Fibroblast of the conjunctiva (primary cell): ENCODE data around the gene CACNA1C.

Experiments used
- DNase-seq: peaks from one replicate; pipeline ENCODE4 v3.0.0-alpha.2; 2010; ENCODE audit warnings: low read depth

The CACNA1C gene

DNA sequence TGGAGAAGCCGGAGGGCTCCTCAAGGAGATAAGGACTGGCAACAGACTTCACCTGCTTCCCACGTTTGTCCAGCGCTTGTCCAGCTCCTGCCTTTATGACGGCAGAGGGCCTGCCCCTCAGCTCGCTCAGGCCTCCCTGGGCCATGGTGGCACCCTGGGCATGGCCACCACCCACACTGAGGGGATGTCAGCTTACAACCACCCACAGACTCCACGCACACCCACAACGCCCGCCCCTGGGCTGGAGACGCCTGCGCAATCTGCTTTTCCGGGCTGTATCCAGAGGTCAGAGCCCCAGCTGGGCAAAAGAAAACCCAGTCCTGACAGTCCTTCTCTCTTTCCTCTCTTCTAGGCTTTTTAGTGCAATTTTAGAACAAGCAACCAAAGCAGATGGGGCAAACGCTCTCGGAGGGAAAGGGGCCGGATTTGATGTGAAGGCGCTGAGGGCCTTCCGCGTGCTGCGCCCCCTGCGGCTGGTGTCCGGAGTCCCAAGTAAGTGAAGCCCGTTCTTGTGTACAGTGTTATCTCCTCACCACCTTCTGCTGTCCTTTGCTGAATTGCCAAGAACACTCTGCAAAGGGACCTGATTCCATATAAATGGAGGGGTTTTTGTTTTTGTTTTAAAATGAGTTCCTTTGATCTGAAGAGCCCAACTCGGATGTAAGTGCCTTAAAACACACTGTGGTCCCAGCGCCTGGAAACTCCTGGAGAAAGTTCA is 404.6 kb downstream of the CACNA1C start:
- DNase-seq: no peak

DNA sequence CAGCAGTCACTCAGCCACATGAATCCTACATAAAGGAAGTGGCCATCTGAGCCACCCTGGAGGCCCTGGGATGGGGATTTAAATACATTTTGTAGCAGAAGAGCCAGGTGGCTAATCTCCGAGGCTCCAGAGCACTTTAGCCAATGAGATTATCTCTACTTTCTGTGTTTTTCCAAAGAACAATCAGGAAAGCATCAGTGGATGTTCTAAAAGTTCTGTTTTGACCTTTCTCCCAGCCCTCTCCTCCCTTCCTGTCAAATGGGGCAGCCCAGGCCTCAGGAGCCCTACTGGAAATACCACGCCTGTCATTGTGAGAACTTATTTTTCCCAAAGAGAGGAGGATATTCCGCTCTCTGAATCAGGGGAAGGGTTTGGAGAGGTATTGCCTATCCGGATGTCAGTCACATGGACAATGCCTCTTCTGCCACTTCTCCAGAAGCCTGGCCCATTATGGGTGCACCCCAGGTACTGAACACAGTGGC is 405.2 kb downstream of the CACNA1C start:
- DNase-seq: no peak

DNA sequence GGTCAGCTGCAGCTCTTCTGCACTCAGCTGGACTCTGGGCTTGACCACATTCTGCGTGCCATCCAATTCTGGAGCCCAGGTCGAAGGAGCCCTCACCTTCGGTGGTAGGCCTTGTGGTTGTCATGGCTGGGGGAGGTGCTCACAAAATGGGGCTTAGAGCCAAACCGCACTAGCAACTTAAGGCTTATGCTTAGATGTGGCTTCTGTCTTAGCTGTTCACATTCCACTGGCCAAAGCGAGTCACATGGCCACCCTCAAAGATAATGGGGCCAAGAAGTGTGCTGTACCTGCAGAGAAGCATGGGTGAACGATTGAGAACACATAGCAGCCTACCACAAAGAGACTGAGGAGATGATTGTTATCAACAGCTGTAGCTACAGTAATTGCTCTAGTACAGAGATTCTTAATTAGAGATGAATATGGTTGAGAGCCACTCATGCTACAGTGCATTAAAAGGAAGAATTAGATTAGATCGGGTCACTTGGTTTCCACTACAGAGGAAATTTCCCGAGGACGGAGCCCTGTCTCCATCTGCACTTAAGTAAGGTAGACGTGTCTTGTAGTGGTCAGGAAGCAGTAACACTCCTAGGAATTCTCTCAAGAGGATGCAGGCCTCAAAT is 407.4 kb downstream of the CACNA1C start:
- no peak for DNase-seq

DNA sequence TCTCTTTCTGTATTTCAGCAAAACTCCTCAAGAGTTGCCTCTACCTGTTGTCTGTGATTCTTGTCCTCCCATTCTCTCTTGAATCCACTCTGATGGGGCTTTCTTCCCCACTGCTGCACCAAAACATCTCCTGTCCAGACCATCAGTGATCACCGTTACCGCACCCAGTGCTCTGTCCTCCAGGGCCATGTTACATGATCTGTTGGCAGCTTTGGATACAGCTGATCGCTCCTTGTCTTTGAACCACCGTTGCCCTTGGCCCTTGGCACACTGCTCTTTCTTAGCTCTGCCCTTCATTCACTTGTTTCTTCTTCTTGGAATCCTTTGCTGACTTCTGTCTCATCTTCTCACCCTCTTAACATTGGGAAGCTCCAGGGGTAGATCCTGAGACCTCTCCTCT is 408.3 kb downstream of the CACNA1C start:
- DNase-seq: no peak

DNA sequence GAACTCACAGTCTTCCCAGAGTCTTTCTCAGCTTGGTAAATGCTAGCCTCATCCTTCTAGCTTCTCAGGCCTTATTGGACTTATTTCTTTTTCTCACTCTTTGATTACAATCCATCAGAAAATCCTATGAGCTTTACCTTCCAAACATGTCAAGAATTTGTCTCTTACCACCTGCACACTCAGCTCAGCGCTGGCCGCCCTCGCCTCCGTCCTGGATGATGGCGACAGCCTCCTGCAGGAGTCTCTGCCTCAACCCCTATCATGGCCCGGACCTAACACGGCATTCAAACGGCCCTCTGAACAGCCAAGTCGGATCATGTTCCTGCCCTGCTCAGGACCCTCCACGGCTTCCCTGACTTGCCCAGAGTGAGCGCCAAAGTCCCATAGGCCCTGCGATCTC is 408.9 kb downstream of the CACNA1C start:
- no peak for DNase-seq

DNA sequence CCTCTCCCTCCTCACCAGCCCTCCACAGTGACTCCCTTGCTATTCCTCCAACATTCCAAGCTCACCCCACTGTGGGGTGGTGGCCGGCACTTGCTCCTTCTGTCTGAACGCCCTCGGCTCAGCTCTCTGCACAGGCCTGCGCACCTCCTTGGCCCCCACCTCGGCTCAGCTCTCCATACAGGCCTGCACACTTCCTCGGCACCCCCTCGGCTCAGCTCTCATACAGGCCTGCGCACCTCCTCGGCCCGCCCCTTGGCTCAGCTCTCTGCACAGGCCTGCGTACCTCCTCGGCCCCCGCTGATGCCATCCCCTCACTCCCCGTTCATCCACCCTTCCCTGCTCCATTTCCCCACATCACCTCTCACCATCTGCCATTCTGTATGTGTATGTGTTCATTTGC is 409.3 kb downstream of the CACNA1C start:
- no peak for DNase-seq

DNA sequence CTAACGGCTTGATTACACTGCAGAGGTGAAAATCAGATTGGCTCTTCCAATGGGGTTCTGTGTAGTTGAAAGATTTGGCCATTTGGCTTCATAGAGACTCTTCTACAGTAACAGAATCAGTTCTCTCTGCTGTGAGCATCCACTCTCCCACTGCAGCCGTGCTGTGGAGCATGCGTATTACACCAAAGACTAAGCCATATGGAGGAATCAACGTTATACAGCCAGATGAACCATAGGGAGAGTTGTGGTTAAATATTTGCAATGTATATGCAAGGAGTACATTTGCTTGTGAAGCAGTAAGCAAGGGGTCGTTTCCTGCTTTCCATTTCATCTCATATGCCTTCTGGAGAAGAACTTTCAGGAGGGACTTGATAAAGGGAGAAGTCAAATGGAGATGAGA is 410.9 kb downstream of the CACNA1C start:
- no peak for DNase-seq

DNA sequence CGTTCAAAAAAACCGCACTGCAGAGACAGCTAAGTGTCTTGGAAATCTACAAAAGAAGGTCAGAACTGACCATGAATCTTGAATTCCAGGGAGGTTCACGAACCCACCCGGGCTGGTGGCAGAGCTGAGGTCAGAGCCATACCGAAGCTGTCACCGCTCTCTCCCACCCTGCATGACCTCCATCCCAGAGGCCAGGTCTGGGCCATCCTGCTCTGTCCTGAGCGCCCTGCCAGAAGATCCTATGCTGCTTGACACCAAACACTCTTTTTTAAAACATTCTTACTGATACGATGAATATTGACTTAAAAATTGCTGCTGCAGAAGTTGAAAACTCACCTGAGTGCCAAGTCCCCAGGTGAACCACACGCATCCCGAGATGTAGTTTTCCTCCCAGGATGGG is 412.9 kb downstream of the CACNA1C start:
- DNase-seq: no peak

DNA sequence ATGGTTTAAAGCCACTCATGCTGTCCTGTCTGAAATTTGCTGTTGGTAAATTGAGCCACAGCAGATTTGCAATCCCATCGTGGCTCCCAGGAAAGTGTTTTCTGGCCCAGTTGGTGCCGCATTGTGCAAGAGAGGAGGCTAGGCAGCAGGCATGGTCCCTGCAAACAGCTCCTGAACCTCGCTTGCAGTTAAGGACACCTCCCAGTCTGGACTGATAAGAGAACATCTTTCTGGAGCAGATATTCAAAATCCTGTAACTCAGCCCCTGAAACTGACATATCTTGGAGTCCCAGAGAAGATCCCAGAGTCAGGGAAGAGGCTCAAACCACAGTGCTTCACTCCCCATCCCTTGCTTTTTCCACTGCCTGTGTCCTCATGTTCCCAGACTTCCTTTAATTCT is 413.4 kb downstream of the CACNA1C start:
- no peak for DNase-seq

DNA sequence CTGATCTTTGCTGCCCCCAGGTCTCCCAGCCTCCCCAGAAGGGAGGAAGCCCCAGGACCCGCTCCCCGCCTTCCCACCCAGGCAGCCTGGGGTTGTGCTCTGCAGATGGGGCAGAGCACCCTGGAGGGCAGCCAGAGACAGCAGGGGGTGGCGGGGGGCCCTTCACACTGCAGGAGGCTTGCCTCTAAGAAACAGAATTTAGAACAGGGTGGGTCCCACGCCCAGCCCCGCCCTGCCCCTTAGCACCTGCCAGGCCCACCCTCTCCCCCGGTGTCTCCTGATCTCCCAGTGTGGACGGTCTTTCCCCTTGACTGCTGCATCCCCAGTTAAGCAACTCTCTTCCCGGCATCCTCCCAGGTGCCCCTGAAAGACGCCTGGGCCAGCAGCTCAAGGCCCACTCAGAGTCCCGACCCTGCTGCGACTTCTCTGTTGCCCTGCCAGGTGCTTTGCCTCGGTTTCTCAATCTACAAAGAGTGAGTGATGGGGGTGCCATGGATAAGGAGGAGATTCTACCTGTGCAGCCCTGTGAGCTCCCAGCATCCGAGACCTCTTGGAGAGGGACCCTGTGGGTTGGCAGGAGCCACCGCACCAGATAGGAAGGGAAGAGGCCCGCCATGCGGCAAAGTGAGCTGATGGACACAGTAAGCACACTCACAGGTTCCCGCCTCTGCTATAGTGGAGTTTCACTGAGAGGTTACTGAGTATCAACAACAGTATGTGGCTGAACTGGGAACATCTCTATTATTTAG is 414.8 kb downstream of the CACNA1C start:
- no peak for DNase-seq

DNA sequence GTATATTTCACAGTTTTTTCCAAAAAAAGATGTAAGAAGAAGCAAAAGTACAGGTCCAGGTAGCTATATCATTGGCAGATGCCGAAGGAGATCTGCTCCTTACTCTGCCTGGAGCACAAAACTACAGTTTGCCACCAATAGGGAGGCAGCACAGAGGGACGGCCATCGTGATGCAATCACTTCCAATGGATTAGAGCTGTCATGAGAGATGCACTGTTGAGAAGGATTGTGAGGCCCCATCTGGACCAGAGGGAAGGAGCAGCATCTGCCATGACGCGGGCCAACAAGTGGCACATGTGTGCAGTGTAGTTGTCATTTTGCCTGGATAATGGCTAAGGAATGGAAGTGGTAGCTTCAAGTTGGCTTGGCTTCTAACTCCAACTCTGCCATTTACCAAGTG is 423.2 kb downstream of the CACNA1C start:
- DNase-seq: no peak

DNA sequence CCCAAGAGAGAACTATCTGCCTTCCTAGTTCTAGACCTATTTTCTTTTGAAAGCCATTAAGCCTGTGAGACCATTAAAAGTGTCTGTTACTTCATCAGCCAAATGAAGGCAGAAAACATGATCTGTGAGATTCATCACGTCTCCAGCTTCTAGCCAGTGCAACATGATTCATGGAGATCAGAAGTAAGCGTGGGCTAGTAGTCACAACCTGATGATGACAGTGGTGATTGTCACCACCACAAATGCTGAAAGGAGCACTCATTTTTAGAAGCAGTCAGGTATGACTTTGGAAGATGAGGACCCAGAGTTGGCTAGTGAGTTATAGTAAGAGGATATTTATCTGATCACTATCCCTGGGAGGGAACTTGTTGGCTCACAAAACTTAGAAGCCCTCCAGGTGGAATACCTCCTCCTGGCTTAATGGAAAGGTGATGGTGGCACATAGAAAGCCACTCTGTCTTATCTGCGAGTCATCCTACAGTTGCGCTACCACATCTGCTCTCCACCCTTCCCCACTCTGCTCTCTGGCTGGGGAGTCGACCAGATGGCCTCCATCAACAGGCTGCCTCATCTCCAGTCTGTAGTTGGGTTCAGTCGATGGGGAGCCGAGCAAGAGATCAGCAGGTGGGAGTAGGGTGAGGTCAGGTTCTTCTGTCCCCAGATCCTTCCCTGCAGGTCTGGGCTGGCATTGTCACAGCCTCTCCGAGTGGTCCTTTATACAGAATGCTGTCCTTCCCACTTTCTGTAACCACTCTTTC is 424.4 kb downstream of the CACNA1C start:
- no peak for DNase-seq

DNA sequence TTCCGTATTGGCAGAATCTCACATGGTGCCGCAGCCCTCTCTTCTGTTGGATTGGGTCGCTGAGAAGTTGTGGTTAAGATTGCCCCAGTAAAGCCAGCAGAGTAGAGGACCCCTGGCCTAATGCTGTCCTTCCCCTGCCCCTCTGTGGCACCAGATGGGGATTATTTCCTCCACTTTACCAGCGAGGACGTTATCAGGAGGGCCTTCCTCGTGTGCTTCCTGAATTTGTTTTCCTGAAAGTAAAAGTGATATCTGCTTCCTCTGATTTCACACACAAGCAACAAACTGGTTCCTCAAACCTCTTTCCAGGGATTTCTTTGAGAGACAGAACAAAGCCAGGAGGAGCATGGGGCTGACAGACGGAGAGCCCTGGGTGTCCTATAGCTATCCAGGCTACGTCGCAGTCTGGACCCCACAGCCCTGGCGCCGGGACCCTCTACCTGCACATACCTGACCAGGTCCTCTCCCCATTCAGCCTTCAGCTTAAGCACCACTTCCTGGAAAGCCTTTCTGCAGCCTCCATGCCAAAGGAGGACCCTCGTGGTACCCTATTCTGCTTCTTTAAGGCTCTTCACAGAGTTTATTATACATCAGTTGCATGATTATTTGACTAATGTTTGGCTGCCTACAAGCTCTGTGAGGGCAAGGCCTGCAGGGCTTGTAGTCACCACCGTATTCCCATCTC is 427.2 kb downstream of the CACNA1C start:
- no peak for DNase-seq

DNA sequence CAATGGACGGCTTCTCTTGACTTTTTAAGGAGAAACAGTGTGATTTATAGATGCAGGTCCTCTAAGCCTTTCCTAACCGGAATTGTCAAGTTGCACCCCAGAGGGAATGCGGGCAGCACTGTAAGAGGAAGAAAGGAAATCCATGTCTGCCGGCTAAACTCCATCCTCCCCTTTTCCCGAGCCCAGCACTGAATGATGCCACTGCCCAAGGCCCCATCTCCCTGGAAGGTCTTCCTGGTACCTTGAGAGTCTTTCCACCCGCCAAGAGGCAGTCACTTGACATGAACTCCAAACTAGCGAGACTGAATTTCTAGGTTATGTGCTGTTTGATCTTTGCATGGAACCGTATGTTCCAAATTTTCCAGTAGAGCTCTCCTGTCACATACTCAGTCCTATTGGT is 428.6 kb downstream of the CACNA1C start:
- no peak for DNase-seq

DNA sequence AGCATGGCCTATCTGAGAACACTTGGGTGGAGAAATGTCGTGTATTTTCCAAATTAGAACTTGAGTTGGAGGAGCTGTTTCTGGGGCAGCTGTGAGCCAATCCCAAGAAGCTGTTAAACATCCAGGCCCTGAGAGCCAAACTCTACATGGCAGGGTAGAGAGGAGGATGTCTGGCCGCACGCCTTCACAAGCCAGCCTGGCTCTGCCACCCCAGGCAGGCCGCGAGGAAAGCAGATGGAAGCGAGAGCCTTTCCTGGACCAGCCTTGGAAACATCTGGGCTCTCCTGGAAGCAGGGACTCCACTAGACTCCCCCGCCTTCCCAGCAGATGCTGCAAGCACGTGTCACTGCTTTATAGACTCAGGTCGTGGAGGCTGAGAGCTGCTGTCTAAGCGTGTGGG is 429.2 kb downstream of the CACNA1C start:
- no peak for DNase-seq

DNA sequence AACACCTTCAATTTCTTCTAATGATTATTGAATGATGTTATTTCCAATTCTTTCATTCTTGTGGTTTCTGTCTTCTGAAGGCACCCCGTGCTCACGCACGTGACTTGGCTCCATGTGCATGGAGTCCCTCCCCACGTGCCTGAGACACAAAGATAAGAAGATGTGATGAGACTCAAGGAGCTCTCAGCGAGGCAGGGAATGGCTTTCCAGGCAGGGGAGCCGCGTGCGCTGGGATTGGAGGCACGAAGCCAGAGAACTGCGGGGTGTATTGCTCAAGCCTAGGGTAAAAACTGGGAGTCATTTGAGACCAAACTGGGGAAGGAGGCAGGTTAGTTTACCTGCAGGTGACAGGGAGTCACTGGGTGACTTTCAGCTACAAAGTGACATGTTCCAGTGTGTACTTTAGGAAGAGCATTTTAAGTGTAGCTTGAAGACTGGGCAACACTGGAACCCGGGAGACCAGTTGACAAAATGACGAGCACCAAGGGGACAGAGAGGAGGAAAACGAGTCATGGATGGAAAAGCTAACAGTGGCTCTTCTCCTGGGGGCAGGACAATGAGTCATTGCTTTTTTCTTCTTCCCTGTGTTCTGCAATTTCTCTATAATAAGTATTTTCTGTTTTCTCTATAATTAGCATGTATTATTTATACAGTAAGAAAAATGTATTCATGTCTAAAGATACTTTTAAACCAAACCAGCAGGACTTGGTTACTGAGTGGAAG is 430.3 kb downstream of the CACNA1C start:
- no peak for DNase-seq

DNA sequence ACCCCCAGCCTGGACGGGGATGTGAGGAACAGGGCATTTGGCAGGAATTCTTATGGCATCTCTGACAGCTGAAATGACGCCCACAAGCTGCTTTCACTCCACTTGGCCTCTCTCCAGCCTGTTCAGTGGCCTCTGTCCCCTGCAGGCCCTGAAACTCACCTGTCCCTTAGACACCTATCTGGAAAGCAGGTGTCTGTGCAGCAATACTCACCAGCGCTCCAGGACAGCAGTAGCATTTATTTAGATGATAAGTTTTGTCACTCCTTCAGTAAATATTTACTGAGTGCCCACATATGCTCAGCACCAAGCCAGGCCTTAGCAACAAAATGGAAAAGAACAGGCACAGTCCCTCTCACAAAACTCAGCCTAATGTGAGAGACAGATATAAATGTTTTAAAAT is 430.9 kb downstream of the CACNA1C start:
- no peak for DNase-seq

DNA sequence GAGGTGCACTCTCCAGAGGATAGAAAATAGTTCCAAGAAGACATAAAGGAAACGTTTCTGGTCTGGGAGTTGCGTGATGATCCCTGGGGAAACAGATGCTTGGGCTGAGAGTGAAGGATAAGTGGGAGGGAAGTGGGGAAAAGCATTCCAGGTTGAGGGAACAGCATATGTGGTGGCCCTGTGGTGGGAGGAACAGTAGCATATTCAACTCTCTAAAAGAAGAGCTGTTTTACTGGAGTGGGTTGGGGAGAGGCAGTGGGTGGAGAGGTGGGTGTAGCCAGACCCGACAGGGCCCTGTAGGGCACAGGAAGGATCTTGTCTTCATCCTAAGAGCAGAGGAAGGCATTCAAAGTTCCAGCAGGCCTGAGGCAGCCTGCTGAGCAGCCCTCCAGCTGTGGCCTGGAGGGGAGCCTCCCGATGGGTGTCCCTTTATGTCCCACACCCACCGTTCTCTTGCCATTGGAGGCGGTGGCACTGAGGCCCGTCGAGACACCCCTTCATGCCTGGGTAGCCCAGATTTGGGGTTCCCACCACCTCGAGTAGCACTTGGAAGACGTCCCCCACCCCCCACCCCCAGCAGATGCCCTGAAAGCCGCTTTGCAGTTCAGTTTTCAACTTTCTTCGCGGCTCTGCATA is 431.5 kb downstream of the CACNA1C start:
- no peak for DNase-seq

DNA sequence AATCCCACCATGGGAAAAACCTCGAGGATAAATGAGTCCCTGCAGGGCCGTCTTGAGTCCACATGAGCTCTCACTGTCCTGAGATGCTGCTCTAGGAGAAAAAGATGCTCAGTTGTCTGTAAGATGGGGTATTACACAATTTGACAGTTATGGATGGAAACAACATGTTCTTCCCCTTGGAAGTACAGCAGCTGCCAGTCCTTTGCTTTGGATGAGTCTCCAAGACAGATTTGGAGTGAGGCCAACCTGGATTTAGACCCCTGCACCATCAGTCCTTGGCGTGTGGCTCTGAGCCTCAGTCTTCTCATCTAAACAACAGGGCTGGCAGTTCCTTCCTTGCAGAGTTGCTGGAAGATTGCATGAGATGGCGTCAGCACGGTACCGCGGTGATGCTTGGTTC is 432.9 kb downstream of the CACNA1C start:
- DNase-seq: no peak

DNA sequence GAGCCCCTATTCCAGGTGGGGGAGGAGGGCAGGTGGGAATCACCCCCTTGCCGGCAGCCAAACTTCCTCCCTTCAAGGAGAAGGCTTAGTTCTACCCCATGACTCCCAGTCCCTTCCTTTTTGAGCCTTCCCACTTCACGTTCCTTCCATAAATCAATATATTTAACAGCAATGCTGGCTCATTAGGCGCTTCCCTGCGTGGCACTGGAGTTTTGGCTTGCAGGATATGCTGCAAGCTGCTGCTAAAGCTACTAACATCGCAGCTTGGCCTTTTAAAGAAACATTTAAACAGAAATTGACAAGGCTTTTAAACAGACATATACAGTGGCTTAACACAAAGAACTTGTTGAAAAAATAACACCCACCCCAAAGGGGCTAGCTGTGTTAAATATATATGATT is 434.0 kb downstream of the CACNA1C start:
- no peak for DNase-seq

DNA sequence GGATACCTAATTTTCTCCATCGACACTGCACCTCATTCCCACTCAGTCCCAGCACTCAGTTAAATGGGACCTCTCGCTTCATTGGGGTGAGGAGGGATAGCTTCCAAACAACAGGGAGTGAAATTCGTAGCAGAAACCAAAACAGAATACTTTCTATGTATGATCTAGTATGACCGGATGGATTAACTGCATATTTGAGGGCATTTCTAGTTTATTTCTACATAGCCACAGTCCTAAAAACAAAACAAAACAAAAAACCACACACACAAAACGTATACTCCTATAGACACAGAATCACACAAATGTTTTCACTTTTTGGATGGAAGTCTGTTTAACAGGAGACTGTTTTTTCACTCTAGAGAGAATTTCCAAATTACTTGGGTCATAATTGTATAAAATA is 434.5 kb downstream of the CACNA1C start:
- DNase-seq: no peak
